Calu3 (cell line): ENCODE measurements around the gene NR2C2AP. TPM values are rescaled to one million over a fixed set of nuclear protein-coding genes. Genes with fewer than 3 reads are reported as not detected.

ENCODE experiments used
- BruUV-seq: library from RNA; stranded (reverse); fragments of 400-500 nt; replicated peaks from 2 replicates; lab custom pipeline; 2021; lab: Mats Ljungman, UMichigan
- CTCF ChIA-PET: fragments of 300-600 bp; sonication (Branson Sonifier 250); formaldehyde crosslinking; loops from one replicate; lab custom pipeline; 2022; ENCODE audit warnings: antibody characterized with exemption; lab: Charles Lee
- DNase-seq: peaks from one replicate; pipeline ENCODE4 v3.0.0; 2022
- H3K27ac Mint-ChIP-seq: one replicate; pipeline ENCODE4 v1.8.0; 2022; ENCODE audit warnings: mixed read lengths; ENCODE audit not compliant: unreplicated experiment
- H3K27me3 Mint-ChIP-seq: one replicate; pipeline ENCODE4 v1.8.0; 2022; ENCODE audit warnings: mixed read lengths; ENCODE audit not compliant: unreplicated experiment
- H3K36me3 Mint-ChIP-seq: one replicate; pipeline ENCODE4 v1.8.0; 2022; ENCODE audit warnings: mild to moderate bottlenecking, moderate library complexity, mixed read lengths; ENCODE audit not compliant: insufficient read depth, unreplicated experiment
- H3K4me1 Mint-ChIP-seq: one replicate; pipeline ENCODE4 v1.8.0; 2022; ENCODE audit warnings: mild to moderate bottlenecking, low read depth, mixed read lengths; ENCODE audit not compliant: unreplicated experiment
- H3K4me3 Mint-ChIP-seq: one replicate; pipeline ENCODE4 v1.8.0; 2022; ENCODE audit warnings: mild to moderate bottlenecking, low read depth, moderate library complexity, mixed read lengths; ENCODE audit not compliant: unreplicated experiment
- H3K9me3 Mint-ChIP-seq: one replicate; pipeline ENCODE4 v1.8.0; 2022; ENCODE audit warnings: low read depth, mixed read lengths; ENCODE audit not compliant: unreplicated experiment
- intact Hi-C: fragments of 100-400 bp; cut with micrococcal nuclease; formaldehyde crosslinking; loops from one replicate; pipeline ENCODE4 v1.10.0; 2022; ENCODE audit not compliant: unreplicated experiment
- total RNA-seq: library from RNA; stranded (reverse); gene quantifications from 2 replicates; pipeline ENCODE4 v1.2.3, GENCODE V29; 2022
- TF ChIP-seq, protein P1 (sequence below): fragments of 200-600 bp; IDR thresholded peaks from one replicate; pipeline ENCODE4 v1.8.0; 2022; ENCODE audit warnings: antibody characterized with exemption; ENCODE audit not compliant: unreplicated experiment

NR2C2AP gene
- total RNA-seq, 1 experiment from 2014 or later, result 20.6 TPM

DNA sequence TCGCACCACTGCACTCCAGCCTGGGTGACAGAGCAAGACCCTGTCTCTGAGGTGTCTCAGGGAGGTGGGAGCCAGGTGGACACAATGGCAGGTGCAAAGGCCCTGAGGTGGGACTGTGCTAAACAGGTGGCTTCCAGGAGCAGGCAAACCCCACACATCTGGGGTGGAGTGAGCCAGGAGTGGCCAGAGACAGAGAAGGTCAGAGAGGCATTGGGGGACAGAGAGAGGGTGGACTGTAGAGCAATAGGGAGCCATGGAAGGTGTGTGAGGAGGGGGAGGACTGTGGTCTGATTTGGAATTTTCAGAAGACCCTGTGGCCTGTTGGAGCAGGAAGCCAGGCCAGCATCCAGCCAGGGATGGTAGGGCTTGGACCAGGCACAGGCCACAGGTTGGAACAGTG lies 37.8 kb downstream of the NR2C2AP start:
- no peak overlapping the region for H3K27ac Mint-ChIP-seq
- H3K4me1 Mint-ChIP-seq, result no peaks in the 10 kb centered on the region
- intact Hi-C loops, result no loop called here
- H3K9me3 Mint-ChIP-seq, result no peaks in the 10 kb centered on the region
- peaks cover 10% of the 10 kb centered on the region for H3K36me3 Mint-ChIP-seq
- TF ChIP-seq, protein P1, sequence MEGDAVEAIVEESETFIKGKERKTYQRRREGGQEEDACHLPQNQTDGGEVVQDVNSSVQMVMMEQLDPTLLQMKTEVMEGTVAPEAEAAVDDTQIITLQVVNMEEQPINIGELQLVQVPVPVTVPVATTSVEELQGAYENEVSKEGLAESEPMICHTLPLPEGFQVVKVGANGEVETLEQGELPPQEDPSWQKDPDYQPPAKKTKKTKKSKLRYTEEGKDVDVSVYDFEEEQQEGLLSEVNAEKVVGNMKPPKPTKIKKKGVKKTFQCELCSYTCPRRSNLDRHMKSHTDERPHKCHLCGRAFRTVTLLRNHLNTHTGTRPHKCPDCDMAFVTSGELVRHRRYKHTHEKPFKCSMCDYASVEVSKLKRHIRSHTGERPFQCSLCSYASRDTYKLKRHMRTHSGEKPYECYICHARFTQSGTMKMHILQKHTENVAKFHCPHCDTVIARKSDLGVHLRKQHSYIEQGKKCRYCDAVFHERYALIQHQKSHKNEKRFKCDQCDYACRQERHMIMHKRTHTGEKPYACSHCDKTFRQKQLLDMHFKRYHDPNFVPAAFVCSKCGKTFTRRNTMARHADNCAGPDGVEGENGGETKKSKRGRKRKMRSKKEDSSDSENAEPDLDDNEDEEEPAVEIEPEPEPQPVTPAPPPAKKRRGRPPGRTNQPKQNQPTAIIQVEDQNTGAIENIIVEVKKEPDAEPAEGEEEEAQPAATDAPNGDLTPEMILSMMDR, result no peak
- no peak overlapping the region for H3K4me3 Mint-ChIP-seq
- no TSS peak for BruUV-seq
- DNase-seq, result no peak
- CTCF ChIA-PET, result no interaction called here
- no peaks in the 10 kb centered on the region for H3K27me3 Mint-ChIP-seq

DNA sequence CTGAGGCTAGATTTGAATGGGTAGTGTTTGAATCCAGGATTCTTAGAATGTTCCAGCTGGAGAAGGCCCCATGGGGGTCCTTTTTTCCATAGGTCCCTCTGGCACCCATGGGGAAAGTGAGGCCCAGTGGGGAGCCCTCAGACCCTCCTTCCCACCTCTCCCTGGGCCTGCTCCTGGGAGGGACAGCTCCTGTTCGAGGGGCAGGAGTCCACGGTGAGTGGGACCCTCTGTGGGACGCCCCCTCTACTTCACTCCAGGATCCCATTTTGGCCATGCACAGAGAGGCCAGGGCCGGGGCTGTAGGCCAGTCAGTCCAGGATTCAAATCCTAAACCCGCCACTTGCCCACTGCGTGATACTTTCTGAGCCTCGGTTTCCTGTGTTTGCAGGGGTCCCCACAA lies 40.7 kb downstream of the NR2C2AP start:
- Mint-ChIP-seq H3K27ac (no peak overlapping the region), H3K27me3 (no peaks in the 10 kb centered on the region)

DNA sequence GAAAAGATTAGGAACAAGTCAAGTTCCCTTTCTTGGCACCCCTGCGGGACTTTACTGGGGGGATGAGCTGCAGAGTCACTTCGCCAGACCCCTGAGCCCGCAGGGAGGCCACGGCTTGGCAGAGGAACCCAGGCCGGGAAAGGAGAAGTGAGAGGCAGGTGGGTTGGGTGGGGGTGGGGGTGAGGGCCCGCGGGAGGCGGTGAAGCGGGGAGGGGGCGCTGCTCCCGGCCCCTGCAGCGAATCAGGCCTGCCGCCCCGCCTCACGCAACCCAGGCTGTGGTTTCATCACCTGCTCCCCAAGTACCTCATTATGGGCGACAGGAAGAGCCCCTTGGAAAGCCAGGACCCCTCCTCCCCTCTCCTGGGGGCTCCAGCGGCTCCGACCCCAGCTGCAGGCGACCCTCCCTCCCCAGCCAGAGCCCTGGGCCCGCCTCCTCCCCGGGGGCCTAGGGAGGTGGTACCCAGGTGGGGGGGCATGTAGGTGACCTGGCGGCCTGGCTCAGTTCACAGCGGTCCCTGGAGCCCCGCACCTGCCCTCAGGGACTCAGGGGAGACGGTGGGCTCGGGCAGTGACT lies 42.7 kb downstream of the NR2C2AP start:
- CTCF ChIA-PET, result no interaction called here
- no peaks in the 10 kb centered on the region for H3K4me1 Mint-ChIP-seq
- no peak overlapping the region for H3K4me3 Mint-ChIP-seq
- TF ChIP-seq, protein P1, result no peak
- no peaks in the 10 kb centered on the region for H3K9me3 Mint-ChIP-seq
- DNase-seq, result no peak
- no TSS peak for BruUV-seq
- no peak overlapping the region for H3K27ac Mint-ChIP-seq
- intact Hi-C loops, result no loop called here
- H3K27me3 Mint-ChIP-seq, result no peaks in the 10 kb centered on the region
- peaks cover 5% of the 10 kb centered on the region for H3K36me3 Mint-ChIP-seq

More for the DNA sequence above, 40.7 kb downstream of the NR2C2AP start:
- H3K4me3 Mint-ChIP-seq, result no peak overlapping the region
- CTCF ChIA-PET, result no interaction called here
- TF ChIP-seq, protein P1, result no peak
- no peaks in the 10 kb centered on the region for H3K4me1 Mint-ChIP-seq
- DNase-seq, result no peak
- no peaks in the 10 kb centered on the region for H3K9me3 Mint-ChIP-seq
- H3K36me3 Mint-ChIP-seq, result peaks cover 5% of the 10 kb centered on the region
- BruUV-seq, result no TSS peak
- intact Hi-C loops, result no loop called here

DNA sequence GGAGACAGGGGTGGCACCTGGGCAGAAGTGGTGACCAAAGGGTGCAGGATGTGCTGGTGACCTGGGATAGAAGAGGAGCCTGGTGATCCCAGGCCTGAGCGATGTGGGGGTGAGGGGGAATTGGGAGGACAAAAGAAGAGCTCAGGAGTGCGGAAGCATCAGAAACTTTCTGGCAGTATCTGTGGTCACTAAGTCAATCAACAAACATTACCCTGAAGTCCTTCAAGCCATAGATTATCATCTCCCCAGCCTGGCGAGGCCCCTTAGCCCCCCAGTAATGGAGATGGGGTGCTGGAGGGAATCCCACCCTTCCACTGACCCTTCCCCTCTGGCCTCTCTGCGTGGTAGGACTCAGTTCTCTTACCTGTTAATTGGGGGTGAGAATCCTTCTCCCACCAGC lies 43.7 kb downstream of the NR2C2AP start:
- CTCF ChIA-PET, result interaction anchor here (0.7 kb wide), 1 partner anchor 469 kb away, joined by 3 read pairs; no protein-coding TSS in a partner anchor
- Mint-ChIP-seq H3K9me3 (no peaks in the 10 kb centered on the region), H3K27me3 (no peaks in the 10 kb centered on the region), H3K36me3 (peaks cover 5% of the 10 kb centered on the region), H3K4me1 (no peaks in the 10 kb centered on the region), H3K4me3 (no peak overlapping the region), H3K27ac (no peak overlapping the region)
- intact Hi-C loops, result no loop called here
- TF ChIP-seq, protein P1, result no peak
- no TSS peak for BruUV-seq
- DNase-seq, result no peak
